ENCODE data around the gene PLTP.

Gene PLTP

GRCh38 chr20:45944965-45945677, 33.2 kb upstream of the PLTP start:
- no peak overlapping the region for H3K9ac ChIP-seq (ENCODE audit: low read length)
- peak in 1 of 2 donors; percentile 41 for DNase-seq
- no peaks in the 10 kb centered on the region for H3K79me2 ChIP-seq (ENCODE audit: control insufficient read depth, insufficient read depth, low read length, poor library complexity)
- no peak overlapping the region for H2BK5ac ChIP-seq (ENCODE audit: low read depth, low read length, poor library complexity)
- no peak overlapping the region for H3K27ac ChIP-seq (ENCODE audit: low read depth, low read length)
- no peak overlapping the region for H4K91ac ChIP-seq (ENCODE audit: low read depth, low read length)
- H3K9me3 ChIP-seq (ENCODE audit: insufficient read depth, low read depth, low read length): peaks cover 2% of the 10 kb centered on the region
- no peaks in the 10 kb centered on the region for H3K79me1 ChIP-seq (ENCODE audit: low read length)
- H3K4ac ChIP-seq (ENCODE audit: low read depth, low read length): no peak overlapping the region
- H3K27me3 ChIP-seq (ENCODE audit: insufficient read depth, low read length): no peaks in the 10 kb centered on the region
- H2BK120ac ChIP-seq (ENCODE audit: insufficient read depth, low read length, poor library complexity): no peak overlapping the region
- H3K36me3 ChIP-seq (ENCODE audit: control insufficient read depth in 1 of 2, insufficient read depth in 2 of 2, low read length in 2 of 2): peaks cover 80 to 85% of the 10 kb centered on the region in 2 experiments
- H4K8ac ChIP-seq (ENCODE audit: low read depth, low read length): no peak overlapping the region
- no peak overlapping the region for H2AFZ ChIP-seq (ENCODE audit: insufficient read depth, low read length, poor library complexity)
- no peak overlapping the region for H4K12ac ChIP-seq (ENCODE audit: low read depth, low read length)
- H3K4me1 ChIP-seq (ENCODE audit: control insufficient read depth in 1 of 2, insufficient read depth in 2 of 2, low read length in 2 of 2): no peaks in the 10 kb centered on the region
- no peak overlapping the region for H3K4me2 ChIP-seq (ENCODE audit: low read length)
- WGBS (ENCODE audit: extremely low coverage, insufficient coverage, insufficient read length): no CpG with 5 or more reads among the region's 19 CpGs
- H3K23ac ChIP-seq (ENCODE audit: low read length): no peak overlapping the region
- H2BK12ac ChIP-seq (ENCODE audit: low read length): no peak overlapping the region
- no peak overlapping the region for H3K4me3 ChIP-seq (ENCODE audit: low read depth, low read length)
- H2AK5ac ChIP-seq (ENCODE audit: low read length): no peak overlapping the region
- H3K14ac ChIP-seq (ENCODE audit: low read length): no peak overlapping the region
- no peak overlapping the region for H3K18ac ChIP-seq (ENCODE audit: low read length)

- no peak overlapping the region for H3K18ac ChIP-seq (ENCODE audit: low read length)
- no peak overlapping the region for H2BK120ac ChIP-seq (ENCODE audit: insufficient read depth, low read length, poor library complexity)
- peaks cover 79 to 85% of the 10 kb centered on the region in 2 experiments for H3K36me3 ChIP-seq (ENCODE audit: control insufficient read depth in 1 of 2, insufficient read depth in 2 of 2, low read length in 2 of 2)
- no peak overlapping the region for H3K23ac ChIP-seq (ENCODE audit: low read length)
- no peak overlapping the region for H3K9ac ChIP-seq (ENCODE audit: low read length)
- H3K27me3 ChIP-seq (ENCODE audit: insufficient read depth, low read length): no peaks in the 10 kb centered on the region
- no peak overlapping the region for H2BK5ac ChIP-seq (ENCODE audit: low read depth, low read length, poor library complexity)
- peak in 1 of 2 donors; percentile 47 for DNase-seq
- no peak overlapping the region for H3K4me2 ChIP-seq (ENCODE audit: low read length)
- no peak overlapping the region for H3K14ac ChIP-seq (ENCODE audit: low read length)
- no peak overlapping the region for H3K4ac ChIP-seq (ENCODE audit: low read depth, low read length)
- no peaks in the 10 kb centered on the region for H3K4me1 ChIP-seq (ENCODE audit: control insufficient read depth in 1 of 2, insufficient read depth in 2 of 2, low read length in 2 of 2)
- WGBS (ENCODE audit: extremely low coverage, insufficient coverage, insufficient read length): no CpG with 5 or more reads among the region's 15 CpGs
- no peak overlapping the region for H4K12ac ChIP-seq (ENCODE audit: low read depth, low read length)
- H3K9me3 ChIP-seq (ENCODE audit: insufficient read depth, low read depth, low read length): peaks cover 2% of the 10 kb centered on the region
- H3K79me1 ChIP-seq (ENCODE audit: low read length): no peaks in the 10 kb centered on the region
- no peak overlapping the region for H4K91ac ChIP-seq (ENCODE audit: low read depth, low read length)
- H2BK12ac ChIP-seq (ENCODE audit: low read length): no peak overlapping the region
- H2AFZ ChIP-seq (ENCODE audit: insufficient read depth, low read length, poor library complexity): no peak overlapping the region
- no peaks in the 10 kb centered on the region for H3K79me2 ChIP-seq (ENCODE audit: control insufficient read depth, insufficient read depth, low read length, poor library complexity)
- H4K8ac ChIP-seq (ENCODE audit: low read depth, low read length): no peak overlapping the region
- H3K27ac ChIP-seq (ENCODE audit: low read depth, low read length): no peak overlapping the region
- H3K4me3 ChIP-seq (ENCODE audit: low read depth, low read length): no peak overlapping the region
- H2AK5ac ChIP-seq (ENCODE audit: low read length): no peak overlapping the region
Measured at GRCh38 chr20:45944151-45944964, 32.4 kb upstream of the PLTP start.

- peaks cover 5% of the 10 kb centered on the region for H3K9me3 ChIP-seq (ENCODE audit: insufficient read depth, low read depth, low read length)
- H3K4ac ChIP-seq (ENCODE audit: low read depth, low read length): no peak overlapping the region
- H3K27ac ChIP-seq (ENCODE audit: low read depth, low read length): no peak overlapping the region
- no peaks in the 10 kb centered on the region for H3K27me3 ChIP-seq (ENCODE audit: insufficient read depth, low read length)
- no peak overlapping the region for H2AK5ac ChIP-seq (ENCODE audit: low read length)
- no CpG with 5 or more reads among the region's 6 CpGs for WGBS (ENCODE audit: extremely low coverage, insufficient coverage, insufficient read length)
- H3K79me1 ChIP-seq (ENCODE audit: low read length): no peaks in the 10 kb centered on the region
- no peaks in the 10 kb centered on the region for H3K4me1 ChIP-seq (ENCODE audit: control insufficient read depth in 1 of 2, insufficient read depth in 2 of 2, low read length in 2 of 2)
- no peak overlapping the region for H3K9ac ChIP-seq (ENCODE audit: low read length)
- H4K8ac ChIP-seq (ENCODE audit: low read depth, low read length): no peak overlapping the region
- no peak overlapping the region for H3K18ac ChIP-seq (ENCODE audit: low read length)
- H3K23ac ChIP-seq (ENCODE audit: low read length): no peak overlapping the region
- H4K12ac ChIP-seq (ENCODE audit: low read depth, low read length): no peak overlapping the region
- no peaks in the 10 kb centered on the region for H3K79me2 ChIP-seq (ENCODE audit: control insufficient read depth, insufficient read depth, low read length, poor library complexity)
- no peak overlapping the region for H2AFZ ChIP-seq (ENCODE audit: insufficient read depth, low read length, poor library complexity)
- no peak overlapping the region for H3K4me3 ChIP-seq (ENCODE audit: low read depth, low read length)
- DNase-seq: no peak
- no peak overlapping the region for H2BK5ac ChIP-seq (ENCODE audit: low read depth, low read length, poor library complexity)
- no peak overlapping the region for H2BK120ac ChIP-seq (ENCODE audit: insufficient read depth, low read length, poor library complexity)
- no peak overlapping the region for H3K4me2 ChIP-seq (ENCODE audit: low read length)
- H3K36me3 ChIP-seq (ENCODE audit: control insufficient read depth in 1 of 2, insufficient read depth in 2 of 2, low read length in 2 of 2): peaks cover 79 to 85% of the 10 kb centered on the region in 2 experiments
- no peak overlapping the region for H2BK12ac ChIP-seq (ENCODE audit: low read length)
- no peak overlapping the region for H3K14ac ChIP-seq (ENCODE audit: low read length)
- no peak overlapping the region for H4K91ac ChIP-seq (ENCODE audit: low read depth, low read length)
Measured at GRCh38 chr20:45943613-45944012, 31.7 kb upstream of the PLTP start.

GRCh38 chr20:45940469-45940868, 28.5 kb upstream of the PLTP start:
- Histone ChIP-seq H2BK120ac (ENCODE audit: insufficient read depth, low read length, poor library complexity) (no peak overlapping the region), H3K4ac (ENCODE audit: low read depth, low read length) (no peak overlapping the region), H4K8ac (ENCODE audit: low read depth, low read length) (no peak overlapping the region), H3K23ac (ENCODE audit: low read length) (no peak overlapping the region), H3K18ac (ENCODE audit: low read length) (no peak overlapping the region), H2BK5ac (ENCODE audit: low read depth, low read length, poor library complexity) (no peak overlapping the region), H3K14ac (ENCODE audit: low read length) (no peak overlapping the region), H2AK5ac (ENCODE audit: low read length) (no peak overlapping the region), H2AFZ (ENCODE audit: insufficient read depth, low read length, poor library complexity) (no peak overlapping the region), H3K9ac (ENCODE audit: low read length) (no peak overlapping the region), H3K79me1 (ENCODE audit: low read length) (no peaks in the 10 kb centered on the region), H3K9me3 (ENCODE audit: insufficient read depth, low read depth, low read length) (peaks cover 5% of the 10 kb centered on the region), H3K4me1 (ENCODE audit: control insufficient read depth in 1 of 2, insufficient read depth in 2 of 2, low read length in 2 of 2) (no peaks in the 10 kb centered on the region), H3K36me3 (ENCODE audit: control insufficient read depth in 1 of 2, insufficient read depth in 2 of 2, low read length in 2 of 2) (peaks cover 57 to 66% of the 10 kb centered on the region in 2 experiments), H4K12ac (ENCODE audit: low read depth, low read length) (no peak overlapping the region), H2BK12ac (ENCODE audit: low read length) (no peak overlapping the region), H3K27ac (ENCODE audit: low read depth, low read length) (no peak overlapping the region), H3K4me2 (ENCODE audit: low read length) (no peak overlapping the region), H3K27me3 (ENCODE audit: insufficient read depth, low read length) (no peaks in the 10 kb centered on the region), H3K4me3 (ENCODE audit: low read depth, low read length) (no peak overlapping the region), H3K79me2 (ENCODE audit: control insufficient read depth, insufficient read depth, low read length, poor library complexity) (no peaks in the 10 kb centered on the region), H4K91ac (ENCODE audit: low read depth, low read length) (no peak overlapping the region)
- WGBS (ENCODE audit: extremely low coverage, insufficient coverage, insufficient read length): no CpG with 5 or more reads among the region's 13 CpGs
- no peak for DNase-seq

All from trophoblast cell (in vitro differentiated cells and primary cell).